Stimulated activated CD4-positive, alpha-beta T cell treated with anti-CD3 and anti-CD28 coated beads, TNF-alpha, amount 100 ng/mL, for 48 hours (primary cell): ENCODE measurements around the gene DCTPP1.
"Not testable (repeated sequence)": the region's sequence is repeated elsewhere in the genome, so short reads cannot be mapped to it uniquely, and the experiment has no call there.

Experiments
- DNase-seq, 3 donors: peaks; one replicate each; pipeline ENCODE4 v3.0.0-alpha.2; 2020; ENCODE audit warnings: low read depth in 3 of 3

Gene DCTPP1

GRCh38 chr16:30429678-30430427, at the start of gene DCTPP1:
TSS of gene DCTPP1 (minus strand) at chr16:30430030. CDS start at chr16:30429980, 50 bp downstream.
- DNase-seq, result peak; percentile 91 to 97 (median 94)

- DNase-seq, result no peak
These were observed 49.1 kb upstream of the DCTPP1 start for GRCh38 chr16:30478766-30479478.

- not testable (repeated sequence) for DNase-seq
These were observed 47.9 kb upstream of the DCTPP1 start for GRCh38 chr16:30477773-30478172.

GRCh38 chr16:30476991-30477390, 47.2 kb upstream of the DCTPP1 start:
- no peak for DNase-seq

- no peak for DNase-seq
These were observed 44.9 kb upstream of the DCTPP1 start for GRCh38 chr16:30474684-30475083.

GRCh38 chr16:30474074-30474452, 44.2 kb upstream of the DCTPP1 start:
- DNase-seq, result no peak

- DNase-seq, result peak in 1 of 3 donors; percentile 63
These were observed 43.6 kb upstream of the DCTPP1 start for GRCh38 chr16:30473231-30474073.

GRCh38 chr16:30472328-30472942, 42.6 kb upstream of the DCTPP1 start, which contains the start of gene ITGAL:
TSS of gene ITGAL (plus strand) at chr16:30472742. CDS start at chr16:30472838, 96 bp downstream.
- DNase-seq, result peak; percentile 69 to 77 (median 76)

- DNase-seq, result no peak
These were observed 40.8 kb upstream of the DCTPP1 start for GRCh38 chr16:30470632-30470995.

- DNase-seq, result no peak
These were observed 40.3 kb upstream of the DCTPP1 start for GRCh38 chr16:30470170-30470512.

GRCh38 chr16:30464078-30464477, 34.2 kb upstream of the DCTPP1 start:
- no peak for DNase-seq

GRCh38 chr16:30461426-30461825, 31.6 kb upstream of the DCTPP1 start:
- DNase-seq, result not testable (repeated sequence)

GRCh38 chr16:30459456-30459855, 29.6 kb upstream of the DCTPP1 start:
- DNase-seq, result no peak

- peak; percentile 81 to 91 (median 84) for DNase-seq
These were observed 28.9 kb upstream of the DCTPP1 start for GRCh38 chr16:30458561-30459394.

GRCh38 chr16:30457743-30458560, 28.1 kb upstream of the DCTPP1 start:
- DNase-seq, result no peak

GRCh38 chr16:30457256-30457655, 27.4 kb upstream of the DCTPP1 start:
- no peak for DNase-seq

- no peak for DNase-seq
These were observed 26.5 kb upstream of the DCTPP1 start for GRCh38 chr16:30456302-30456701.

- not testable (repeated sequence) for DNase-seq
These were observed 23.1 kb upstream of the DCTPP1 start for GRCh38 chr16:30452709-30453580.

GRCh38 chr16:30449116-30449435, 19.2 kb upstream of the DCTPP1 start:
- no peak for DNase-seq
